T-helper 22 cell (primary cell): Measurements from ENCODE around the gene TMCO2.

ENCODE experiments used
- DNase-seq: peaks from one replicate; pipeline ENCODE4 v3.0.0-alpha.2; 2020; ENCODE audit warnings: low read depth

The TMCO2 gene

GRCh38 chr1:40257688-40258444 lies 10.1 kb downstream of the TMCO2 start, which contains the start of gene ZMPSTE24:
Gene ZMPSTE24, plus strand, starts transcription at chr1:40258236. Its CDS starts 36 bp downstream, at chr1:40258272.
- peak; percentile 95 for DNase-seq

DNA sequence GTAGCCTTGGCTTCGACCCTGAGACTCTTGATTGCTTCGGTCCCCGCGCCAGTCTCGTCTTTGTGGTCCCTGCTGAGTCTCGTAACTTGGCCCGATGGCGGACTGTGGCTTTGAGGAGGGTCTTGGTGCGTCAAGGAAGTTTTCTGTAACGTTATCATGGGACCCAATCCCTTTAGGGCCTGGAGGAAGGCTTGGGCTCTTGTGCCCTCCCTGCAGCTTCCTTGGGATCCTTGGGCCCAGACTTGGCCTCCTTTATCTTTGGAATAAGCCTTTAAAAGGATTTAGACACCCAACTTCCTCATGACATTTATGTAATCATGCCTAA lies 10.7 kb downstream of the TMCO2 start:
- DNase-seq: no peak

- DNase-seq: no peak
Measured at GRCh38 chr1:40264354-40264781, 16.6 kb downstream of the TMCO2 start.

GRCh38 chr1:40265298-40265697 lies 17.6 kb downstream of the TMCO2 start:
- no peak for DNase-seq

DNA sequence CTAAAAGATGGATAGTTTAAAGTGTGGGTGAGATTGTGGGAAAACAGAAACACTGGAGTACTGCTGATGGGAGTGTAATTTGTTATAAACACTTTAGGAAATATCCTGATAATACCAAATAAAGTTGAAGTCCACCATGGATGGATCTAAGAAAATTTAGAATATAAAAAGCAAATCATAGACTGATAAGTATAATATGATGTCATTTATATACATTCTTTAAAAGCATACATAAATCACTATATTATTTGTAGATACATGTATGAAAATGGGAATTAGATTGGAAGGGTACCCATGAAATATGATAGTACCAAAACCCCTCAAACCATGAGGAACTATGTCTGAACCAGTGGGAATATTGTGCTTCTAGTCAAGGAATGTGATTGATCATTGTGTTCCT lies 18.2 kb downstream of the TMCO2 start:
- no peak for DNase-seq

GRCh38 chr1:40266786-40267535 lies 19.2 kb downstream of the TMCO2 start:
- DNase-seq: no peak

DNA sequence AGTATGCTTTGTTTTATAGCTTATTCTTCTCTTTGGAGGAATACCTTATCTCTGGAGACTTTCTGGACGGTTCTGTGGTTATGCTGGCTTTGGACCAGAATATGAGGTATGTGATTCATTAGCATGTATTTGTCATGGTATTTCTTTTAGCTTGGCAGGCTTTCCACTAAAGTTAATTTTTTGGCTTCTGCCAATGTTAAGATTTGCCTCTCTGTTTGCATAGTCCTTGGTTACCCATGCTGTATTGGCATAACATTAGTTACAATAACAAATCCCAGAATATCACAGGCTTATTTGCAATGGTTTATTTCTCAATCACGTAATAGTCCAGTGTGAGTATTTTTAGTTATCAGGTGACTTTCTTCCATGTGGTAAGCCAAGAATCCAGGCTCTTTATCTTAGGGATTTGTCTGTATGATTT lies 20.0 kb downstream of the TMCO2 start:
- DNase-seq: no peak

GRCh38 chr1:40268211-40268610 lies 20.5 kb downstream of the TMCO2 start:
- DNase-seq: no peak

GRCh38 chr1:40270152-40270834 lies 22.6 kb downstream of the TMCO2 start:
- no peak for DNase-seq

DNA sequence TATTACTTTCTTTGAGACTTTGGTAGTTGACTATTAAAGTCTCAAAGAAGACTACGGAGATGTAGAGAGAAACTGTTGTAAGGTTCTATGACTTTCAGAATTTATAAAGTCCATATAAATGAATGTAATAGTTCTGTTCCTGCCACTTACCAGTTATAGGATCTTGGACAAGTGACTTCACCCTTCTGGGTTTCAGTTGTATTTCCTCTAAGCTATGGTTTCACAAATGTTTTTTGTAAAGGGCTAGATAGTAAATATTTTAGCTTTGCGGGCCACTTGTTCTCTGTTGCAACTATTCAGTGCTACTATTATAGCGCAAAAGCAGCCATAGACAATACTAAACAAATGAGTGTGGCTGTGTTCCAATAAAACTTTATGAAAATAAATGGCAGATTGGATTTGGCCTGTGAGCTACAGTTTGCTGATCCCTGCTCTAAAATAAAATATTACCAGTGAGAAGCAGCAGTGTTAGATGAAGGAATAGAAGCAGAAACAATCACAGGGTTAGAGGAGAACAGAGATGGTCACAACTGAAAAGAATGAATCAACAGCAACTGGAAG lies 25.0 kb downstream of the TMCO2 start:
- no peak for DNase-seq

DNA sequence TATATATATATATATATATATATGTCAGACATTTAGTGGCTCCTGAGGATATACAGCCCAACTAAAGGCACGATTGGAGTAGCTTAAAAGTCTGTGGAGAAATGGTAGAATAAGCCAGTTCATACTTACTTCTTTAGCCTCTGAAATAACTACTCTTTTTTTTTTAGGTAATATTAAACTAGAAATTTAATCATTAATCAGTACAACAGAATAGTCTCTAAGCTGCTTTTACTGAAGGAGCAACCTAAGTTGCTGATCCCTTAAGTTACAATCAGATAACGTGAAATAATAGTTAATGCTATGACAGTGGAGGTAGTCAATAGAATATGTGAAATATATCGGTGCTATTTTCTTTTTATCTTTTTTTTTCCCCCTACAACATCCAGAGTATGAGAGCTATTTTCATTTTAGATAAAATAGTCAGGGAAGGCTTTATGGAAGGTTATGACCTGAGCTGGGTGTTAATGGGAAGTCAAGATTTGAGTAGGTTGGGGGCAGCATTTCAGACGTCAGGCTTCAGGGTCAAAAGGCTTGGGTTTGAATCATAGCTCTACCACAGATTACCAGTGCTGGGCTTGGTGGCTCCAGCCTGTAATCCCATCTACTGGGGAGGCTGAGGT lies 25.9 kb downstream of the TMCO2 start:
- no peak for DNase-seq

DNA sequence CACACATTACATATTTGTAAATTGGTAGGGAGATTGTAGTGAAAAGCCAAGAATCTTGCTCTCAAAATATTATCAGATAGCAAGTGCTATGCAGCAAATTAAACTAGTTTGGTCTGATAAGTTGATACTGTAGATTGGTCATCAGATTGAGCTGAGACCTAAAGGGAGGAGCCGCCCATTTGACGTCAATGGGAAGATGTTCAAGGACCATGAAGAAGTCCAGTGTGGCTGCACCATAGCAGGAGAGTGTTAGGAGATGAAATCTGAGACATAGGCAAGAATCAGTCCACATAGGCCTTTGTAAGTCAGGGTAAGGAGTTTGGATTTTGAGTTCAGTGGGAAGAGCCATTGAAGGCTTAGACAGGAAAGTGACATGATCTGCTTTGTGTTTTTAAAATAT lies 26.6 kb downstream of the TMCO2 start:
- DNase-seq: no peak

DNA sequence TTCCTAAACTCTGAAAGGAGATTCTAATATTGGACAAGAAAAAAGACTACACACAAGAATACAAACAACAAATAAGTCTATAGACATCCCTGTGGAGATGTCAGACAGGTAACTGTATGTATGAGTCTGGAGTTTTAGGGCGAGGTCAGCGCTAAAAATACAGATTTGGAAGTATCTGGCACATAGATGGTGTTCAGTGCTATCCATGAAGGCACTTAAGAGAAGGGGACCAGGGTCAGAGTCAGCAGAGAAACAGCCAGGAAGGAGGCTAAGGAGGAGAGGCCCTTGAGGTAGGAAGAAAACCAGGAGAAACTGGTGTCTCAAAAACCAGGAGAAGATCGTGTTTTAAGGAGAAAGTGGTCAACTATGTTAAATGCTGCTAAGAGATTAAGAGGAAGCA lies 28.4 kb downstream of the TMCO2 start:
- DNase-seq: no peak

DNA sequence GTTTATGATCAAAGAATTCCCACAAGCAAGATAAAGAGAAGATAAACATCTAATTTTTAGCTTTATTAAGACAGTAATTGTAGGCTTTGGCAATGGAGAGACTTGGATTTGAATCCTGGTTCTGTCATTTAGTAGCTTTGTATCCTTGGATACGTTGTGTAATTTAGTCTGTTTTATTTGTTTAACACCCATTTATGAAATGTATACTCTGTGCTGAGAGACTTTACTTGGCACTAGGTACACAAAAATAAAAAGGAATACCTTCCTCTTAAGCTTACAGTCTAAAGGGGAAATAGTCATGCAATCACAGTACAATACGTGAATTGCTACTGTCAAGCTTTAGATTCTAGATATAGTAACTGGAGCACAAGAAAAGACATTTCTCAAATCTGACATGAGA lies 34.1 kb downstream of the TMCO2 start:
- no peak for DNase-seq

DNA sequence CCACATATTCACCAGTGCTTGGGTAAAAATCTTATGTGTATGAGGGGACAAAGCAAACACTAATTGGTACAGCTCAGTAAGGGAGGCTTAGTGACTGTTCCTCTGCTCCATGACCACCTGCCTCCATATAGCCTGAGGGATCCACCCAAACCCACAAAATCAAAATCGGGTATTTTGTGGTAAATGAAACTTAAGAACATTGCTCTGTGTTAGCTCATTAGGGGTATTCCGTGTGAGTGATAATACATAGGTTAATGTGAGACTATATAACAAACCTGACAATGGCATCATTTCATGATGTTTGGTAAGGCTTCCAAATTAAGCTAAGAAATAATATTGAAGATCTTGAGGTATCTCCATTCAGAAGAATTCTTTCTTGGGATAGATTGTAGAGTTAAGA lies 43.6 kb downstream of the TMCO2 start:
- no peak for DNase-seq

DNA sequence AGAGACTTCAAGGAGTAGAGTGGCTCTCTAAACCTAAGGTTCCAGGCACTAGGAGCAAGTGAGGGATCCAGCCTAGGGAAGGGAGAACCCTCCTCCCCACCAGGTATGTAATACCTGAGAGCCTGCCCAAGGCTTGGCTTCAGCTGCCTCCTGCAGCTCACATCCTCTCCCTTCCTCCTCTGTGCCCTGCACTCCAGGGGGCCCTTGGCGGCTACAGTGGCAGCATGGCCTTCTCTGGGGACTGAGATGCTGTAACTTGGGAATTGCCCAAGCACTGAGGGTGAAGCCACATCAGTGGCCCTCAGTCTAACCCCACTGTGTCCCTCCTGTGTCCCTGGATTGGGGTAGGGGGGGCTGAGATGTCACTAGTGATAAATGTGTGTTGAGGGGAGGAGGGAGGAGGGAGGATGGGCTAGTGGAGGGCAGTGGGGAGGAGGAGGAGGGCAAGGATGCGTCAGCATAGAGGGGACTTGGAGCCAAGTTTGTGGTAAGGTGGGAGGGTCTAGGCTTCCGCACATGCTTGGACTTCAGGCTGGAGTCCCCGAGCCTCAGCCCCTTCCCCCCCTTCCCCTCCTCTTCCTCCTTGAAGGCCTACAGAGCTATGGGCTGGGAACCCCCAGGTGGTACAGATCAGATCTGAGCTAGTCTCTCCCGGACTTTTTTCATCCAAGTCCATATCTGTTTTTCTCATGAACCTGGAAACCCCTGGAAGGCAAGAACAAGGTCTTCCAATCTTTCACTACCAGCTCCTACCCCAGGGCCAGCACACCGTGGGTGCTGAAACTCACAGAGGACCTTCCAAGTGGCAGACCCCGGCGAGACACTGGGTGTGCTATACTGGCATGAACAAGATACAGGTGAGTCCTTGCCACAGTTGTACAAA lies 51.9 kb downstream of the TMCO2 start:
- no peak for DNase-seq

DNA sequence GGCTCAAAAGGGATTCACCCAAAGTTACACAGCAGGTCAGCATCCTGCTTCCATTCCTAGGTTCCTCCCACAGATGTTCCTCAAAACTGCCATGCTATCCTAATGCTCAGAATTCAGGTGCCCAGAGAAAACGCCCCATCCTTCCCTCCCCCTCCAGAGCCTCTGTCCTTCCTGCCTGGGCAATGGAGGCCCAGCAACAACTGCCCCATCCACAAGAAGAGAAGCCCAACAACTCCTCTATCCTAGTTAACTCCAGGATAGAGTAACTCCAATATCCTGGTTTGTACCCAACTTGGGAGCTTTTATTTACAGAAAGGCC lies 52.5 kb downstream of the TMCO2 start:
- DNase-seq: no peak

- DNase-seq: no peak
Measured at GRCh38 chr1:40300651-40301050, 52.9 kb downstream of the TMCO2 start.

DNA sequence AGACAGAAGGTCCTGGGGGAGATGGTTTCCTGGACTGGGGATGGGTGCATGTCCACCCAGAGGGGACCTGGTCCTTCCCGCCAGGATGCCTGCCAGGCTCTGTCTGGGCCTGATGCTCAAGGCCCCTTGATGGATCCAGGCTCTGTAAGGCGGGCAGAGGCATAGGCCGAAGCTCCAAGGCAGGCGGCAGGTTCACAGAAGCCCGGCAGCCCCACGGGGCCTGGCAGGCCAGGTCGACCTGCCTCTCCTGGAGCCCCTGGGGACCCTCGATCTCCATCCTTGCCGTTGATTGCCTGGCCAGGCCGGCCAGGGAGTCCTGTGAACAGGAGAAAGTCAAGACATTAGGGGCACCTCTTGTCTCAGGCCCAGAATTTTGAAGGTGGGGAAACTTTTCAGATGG lies 53.3 kb downstream of the TMCO2 start:
- DNase-seq: no peak
